Myocyte (in vitro differentiated cells): ENCODE results near the gene SMURF1. TPM values are rescaled to one million over a fixed set of nuclear protein-coding genes. Genes with fewer than 3 reads are reported as not detected.

Experiments used
- DNase-seq: peaks from one replicate; pipeline ENCODE4 v3.0.0-alpha.2; 2012; ENCODE audit warnings: low read depth
- total RNA-seq: library from RNA; depleted of rRNA; stranded (reverse); fragments of >200 nt; gene quantifications from 2 replicates; pipeline ENCODE4 v1.2.3, GENCODE V29; 2014

SMURF1 gene
- total RNA-seq, 1 donor from 2014 or later, result 13.6 TPM

DNA sequence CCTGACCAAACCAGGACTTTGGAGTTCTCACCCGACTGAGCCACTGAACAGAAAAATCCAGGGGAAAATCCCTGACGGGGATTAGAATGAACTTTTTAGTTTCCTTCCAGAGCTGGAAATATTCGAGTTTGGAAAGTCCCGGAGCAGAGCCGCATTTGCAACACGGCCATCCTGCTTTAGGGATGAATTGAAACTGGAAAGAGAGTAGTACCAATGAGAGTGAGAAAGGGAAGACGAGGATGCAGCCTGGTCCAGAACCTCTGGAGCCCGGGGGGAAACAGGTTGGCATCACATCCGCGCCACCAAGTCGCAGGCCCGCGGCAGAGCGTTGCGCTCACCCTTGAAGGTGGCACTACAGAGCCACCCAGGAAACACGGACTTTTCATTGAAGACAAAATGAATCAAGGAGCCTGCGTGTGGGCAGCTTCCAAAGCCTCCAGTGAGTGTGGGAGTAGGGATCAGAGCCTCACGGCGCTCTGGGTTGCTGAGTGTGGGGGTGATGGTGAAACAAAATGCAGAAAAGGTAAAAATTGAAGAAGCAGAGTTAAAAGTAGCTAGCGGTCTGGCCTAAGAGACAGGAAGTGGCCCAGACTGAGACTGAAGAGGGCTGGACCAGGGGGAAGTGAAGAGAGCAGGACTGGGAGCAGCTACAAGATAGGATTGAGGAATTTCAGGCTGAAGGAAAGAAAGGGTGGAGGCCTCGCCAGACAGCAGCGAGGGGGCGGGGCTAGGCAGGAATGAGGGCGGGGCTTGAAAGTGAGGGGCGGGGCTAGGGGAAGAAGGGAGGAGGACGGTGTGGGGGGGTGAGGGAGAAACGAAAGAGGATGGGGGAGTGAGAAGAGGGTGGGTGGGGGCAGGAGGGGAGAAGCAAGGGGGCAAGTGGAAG is 1.8 kb downstream of the SMURF1 start:
- DNase-seq, result peak; percentile 66

DNA sequence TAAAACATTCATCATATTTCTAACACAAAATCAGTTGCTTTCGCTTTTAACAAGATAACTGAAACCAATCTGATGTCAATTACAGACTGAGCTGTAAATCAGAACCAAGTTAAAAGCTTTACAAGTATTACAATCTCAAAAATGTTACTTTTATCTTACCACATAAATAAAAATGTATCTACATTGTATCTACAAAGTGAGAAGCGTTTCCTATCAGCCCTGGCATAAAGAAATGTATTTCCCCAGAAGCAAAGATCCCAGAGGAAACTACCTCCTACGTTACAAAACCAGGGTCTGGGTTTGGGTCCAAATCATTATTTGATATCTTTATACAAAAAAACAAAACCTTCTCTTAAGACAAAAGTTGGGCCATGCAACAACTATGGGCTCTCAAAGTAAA is 2.6 kb downstream of the SMURF1 start:
- DNase-seq, result no peak

DNA sequence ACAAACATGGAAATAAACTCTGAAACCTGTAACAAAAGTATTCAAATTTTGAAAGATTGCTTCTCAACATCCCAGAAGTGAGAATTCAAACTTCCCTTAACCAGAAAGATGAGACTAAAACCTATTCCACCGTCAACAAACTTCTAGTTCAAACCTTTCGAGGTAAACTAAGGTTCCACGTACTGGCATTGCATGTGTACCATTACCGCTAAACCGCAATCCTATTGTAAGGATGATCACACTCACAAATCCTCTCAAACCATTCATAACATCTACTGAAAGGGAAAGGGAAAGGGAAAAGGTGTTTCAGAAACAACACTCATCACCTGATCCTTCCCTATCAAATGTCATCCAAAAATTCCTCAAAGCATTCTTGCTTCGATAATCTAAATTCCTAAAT is 3.1 kb downstream of the SMURF1 start:
- DNase-seq, result no peak

DNA sequence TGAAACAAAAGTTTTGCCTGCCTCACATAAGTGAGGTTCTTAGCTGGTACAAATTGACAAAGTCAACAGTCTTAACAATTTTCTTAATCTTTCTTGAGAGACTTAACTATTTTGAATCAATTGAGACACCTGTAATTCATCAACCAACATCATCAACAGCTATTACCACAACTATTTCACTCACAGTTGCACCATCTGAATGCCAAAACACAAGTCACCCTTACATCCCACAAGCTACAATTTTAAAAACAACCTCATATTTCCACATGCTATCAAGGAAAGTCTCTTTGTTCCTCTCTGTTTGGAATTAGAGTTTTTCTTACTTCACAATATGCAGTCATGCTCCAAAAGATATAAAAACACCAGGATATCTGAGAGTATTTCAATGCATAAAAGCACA is 4.9 kb downstream of the SMURF1 start:
- DNase-seq, result no peak

DNA sequence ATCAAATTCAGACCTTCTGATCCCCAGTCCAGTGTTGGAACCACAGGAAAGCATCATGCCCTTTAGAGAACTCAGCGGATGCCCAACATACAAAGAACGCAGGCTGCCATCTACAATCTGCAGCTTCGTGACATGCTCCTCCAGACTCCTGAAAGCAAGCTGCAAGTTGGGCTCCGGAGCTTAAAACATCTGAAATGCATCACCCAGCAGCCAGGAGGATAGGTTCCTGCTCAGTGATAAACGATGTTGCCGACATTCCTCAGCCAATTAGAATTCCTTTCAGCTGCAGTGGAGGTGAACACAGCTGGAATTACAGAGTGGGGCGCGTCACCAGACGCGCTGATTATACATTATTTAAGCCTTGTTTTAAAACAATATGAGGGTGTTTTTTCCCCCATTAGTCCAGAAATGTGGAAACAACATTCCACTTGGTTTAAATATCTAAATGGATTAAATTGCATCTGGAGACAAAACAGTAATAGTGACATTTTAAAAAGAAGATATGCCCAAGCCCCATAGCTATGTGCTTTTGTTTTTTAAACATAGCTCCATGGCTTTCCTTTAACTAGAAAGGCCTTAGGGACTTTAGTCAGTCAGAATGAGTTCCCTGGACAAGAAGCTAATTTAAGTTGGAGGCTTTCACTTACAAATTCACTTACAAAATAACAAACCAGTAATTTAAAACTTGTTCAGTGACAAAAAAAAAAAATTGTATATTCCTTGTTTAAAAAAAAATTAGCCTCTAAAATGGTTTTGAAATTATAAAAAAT is 6.3 kb downstream of the SMURF1 start:
- DNase-seq, result no peak

DNA sequence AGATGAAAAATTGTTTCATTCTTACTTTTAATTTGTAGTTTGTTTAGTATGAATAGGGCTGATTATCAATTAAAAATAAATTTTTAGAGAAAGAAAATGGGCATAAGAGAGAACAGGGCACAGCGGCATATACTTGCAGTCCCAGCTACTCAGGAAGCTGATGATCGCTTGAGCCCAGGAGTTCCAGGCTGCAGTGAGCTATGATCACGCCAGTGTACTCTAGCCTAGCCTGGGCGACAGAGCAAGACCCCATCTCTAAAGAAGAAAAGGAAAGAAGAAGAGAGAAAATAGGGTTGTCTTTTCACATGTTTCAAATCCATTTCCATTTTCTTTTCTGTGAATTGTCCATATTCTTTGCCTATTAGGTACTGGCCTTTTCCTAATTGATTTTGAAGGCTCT is 8.0 kb downstream of the SMURF1 start:
- DNase-seq, result no peak

DNA sequence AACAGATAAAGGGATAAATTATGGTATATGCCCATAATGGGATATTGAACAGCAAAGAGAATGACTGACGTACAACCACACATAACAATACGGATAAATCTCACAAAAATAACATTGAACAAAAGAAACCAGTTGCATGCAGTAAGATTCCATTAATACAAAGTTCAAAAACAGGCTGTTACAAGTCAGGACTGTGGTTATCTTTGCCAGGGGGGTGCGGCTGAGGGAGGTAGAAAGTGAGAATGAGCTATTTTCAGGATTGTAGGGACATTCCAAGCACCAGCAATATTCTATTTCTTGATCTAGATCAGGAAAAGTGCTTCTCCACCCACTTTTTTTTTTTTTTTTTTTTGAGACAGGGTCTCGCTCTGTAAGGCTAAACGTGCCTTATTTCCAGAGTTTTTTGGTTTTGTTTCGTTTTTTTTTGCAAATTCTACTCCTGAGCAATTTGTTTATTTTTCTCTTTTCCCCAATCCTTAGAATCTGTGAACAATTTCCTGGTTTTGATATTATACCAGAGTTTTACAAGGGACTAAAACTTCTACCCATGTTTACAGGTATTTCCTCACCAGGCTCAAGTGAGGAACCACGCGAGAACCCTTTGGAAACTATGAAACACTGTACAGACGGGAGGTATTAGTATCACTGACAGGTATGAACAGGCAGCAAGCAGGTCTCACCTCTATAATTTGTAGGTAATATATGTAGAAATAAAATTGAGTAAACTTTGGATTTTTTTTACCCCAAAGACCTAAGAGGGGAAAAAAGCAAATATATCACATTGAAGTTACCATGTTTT is 9.9 kb downstream of the SMURF1 start:
- DNase-seq, result no peak

DNA sequence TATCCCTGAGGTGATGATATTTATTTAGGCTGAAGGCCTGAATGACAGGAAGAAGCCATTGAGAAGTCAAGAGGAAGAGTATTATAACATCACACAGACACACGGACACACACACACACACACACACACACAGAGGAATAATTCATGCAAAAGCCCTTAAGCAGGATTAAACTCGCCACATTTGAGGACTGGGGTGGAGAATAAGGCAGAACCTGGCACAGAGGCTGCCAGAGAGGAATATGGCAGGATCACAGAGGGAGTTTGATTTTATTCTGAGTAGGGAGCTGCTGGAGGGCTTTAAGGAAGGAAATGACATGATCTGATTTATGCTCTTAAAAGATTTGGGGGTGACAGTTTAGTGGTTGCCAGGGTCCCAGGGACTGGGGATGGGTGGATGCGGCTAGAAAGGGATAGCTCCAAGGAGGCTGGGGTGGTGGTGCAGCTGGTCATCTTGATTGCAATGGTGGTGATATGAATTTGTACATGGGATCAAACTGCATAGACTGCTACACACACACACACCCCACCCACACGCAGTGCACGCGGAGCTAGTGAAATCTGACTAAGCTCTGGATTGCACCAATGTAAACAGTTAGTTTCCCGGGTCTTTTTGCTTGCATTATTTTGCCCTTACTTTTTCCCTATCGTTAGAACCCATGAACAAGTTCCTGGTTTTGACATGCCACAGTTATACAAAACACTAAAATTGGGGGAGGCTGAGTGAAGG is 11.2 kb downstream of the SMURF1 start:
- no peak for DNase-seq

DNA sequence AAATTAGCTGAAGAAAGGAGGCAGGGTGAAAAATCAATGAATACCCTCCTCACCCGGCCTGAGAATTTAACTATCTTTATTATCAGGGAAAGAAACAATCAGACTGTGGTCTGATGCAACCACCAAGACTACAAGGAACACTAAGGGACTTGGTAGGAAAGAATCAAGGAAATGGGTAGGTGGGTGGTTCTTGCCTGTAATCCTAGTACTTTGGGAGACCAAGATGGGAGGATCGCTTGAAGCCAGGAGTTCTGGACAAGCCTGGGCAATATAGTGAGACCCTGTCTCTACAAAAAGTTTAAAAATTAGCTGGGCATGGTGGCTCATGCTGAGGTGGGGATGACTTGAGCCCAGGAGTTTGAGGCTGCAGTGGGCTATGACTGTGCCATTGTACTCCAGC is 12.6 kb downstream of the SMURF1 start:
- DNase-seq, result no peak

DNA sequence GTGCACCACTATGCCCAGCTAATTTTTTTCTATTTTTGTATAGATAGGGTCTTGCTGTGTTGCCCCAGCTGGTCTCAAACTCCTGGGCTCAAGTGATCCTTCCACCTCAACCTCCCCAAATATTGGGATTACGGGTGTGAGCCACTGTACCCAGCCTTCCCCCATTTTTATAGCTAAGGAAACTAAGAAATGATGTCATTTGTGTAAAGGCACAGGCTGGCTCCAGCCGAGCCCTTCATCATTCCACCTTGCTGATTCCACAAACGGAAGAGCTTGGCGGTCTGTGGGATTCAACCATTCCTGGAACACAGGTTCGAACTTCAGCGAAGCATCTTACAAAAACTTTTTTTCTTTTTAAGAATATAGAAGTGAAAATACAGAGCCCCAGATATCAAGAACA is 14.4 kb downstream of the SMURF1 start:
- DNase-seq, result no peak

DNA sequence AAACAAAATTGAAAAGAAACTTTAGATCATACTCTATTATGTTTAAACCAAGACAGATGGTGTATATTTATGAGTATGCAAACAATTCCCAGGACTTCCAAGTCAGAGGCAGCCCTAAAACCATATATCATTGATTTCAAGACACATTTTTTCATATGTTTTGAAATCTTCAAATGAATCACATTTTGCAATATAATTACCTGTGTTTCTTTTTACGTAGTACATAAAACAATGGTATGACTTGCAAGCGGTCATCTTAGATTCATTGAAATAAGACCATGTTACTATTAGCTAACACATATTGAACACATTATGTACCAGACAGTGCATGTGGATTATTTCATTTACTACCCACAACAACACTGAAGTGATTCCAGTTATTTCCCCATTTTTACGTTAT is 14.9 kb downstream of the SMURF1 start:
- no peak for DNase-seq

DNA sequence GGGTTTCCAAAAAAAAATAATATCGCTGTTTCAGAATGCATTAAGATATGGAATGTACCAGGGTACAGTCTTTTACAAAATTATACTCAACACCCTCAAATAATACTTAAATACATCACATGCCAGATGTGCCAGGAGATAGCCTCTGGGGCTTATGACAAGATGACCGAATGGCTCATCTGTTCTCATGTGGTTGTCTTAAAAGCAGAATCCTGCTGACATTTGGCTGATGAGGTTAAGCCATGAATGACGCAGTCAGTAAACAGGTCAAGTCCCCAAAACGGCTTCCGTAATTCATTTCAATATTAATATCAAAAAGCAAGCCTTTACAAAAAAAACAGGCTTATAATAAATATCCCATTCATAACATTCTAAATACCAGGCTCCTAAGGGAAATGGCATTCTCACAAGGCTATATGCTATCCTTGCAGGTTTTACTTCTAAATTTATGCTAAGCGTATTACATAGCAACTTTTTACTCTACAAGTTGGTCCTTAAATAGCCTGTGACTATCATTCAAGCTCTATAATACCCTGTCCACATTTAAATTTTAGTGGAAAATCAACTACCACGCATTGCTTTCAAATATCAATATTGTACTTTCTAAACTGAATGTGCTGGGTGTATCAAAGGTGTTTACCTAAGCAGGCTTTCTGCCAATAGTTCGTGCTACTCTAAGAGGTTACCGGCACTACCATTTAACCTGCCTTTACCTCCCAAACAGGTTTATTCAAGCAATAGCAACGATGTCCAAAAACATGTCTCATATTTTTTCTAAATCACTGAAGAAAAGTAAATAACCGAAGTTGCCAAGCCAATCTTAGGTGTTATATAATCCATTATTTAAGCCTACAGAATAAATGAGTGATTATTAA is 15.6 kb downstream of the SMURF1 start:
- no peak for DNase-seq

DNA sequence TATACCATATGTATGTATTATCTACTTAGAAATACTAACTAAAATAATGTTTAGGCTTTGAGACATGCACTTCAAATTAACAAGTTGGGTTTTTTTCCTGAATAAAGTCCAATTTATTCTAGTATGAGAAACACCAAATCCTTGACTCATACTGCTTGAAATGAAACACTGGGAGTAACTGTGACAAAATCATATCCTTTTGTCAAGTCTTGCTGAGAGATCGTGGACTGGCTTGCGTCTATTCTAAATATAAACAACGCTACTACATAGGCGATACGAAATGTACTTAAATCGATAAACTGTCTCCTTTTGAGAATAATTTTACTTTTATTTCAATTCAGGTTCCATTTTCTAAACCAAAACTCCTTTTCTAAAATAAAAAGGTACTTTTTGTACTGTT is 16.3 kb downstream of the SMURF1 start:
- DNase-seq, result no peak

DNA sequence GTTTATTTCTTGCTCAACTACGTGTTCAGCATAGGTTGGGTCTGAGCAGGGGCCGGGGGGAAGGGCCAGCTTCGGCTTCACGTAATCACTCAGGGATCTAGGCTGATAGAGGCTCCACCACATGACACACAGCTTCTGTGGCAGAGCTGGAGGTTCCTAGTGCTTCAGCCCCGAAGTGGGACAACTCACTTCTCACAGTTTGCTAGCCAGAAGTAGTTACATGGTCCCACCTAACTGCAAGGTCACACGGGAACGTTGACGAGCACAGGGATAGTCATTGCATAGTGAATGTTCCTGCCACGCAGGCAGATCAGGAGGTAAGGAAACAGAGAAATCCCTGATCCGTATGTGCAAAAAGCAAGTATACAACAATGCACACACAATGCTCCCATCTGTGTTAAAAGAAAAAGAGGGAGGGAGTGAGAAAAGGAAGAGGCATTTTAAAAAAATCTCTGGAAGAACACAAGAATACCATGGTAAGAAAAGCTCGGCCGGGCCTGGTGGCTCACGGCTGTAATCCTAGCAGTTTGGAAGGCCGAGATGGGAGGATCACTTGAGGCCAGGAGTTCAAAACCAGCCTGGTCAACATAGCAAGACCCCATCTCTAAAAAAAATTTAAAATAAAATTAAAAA is 16.9 kb downstream of the SMURF1 start:
- no peak for DNase-seq

DNA sequence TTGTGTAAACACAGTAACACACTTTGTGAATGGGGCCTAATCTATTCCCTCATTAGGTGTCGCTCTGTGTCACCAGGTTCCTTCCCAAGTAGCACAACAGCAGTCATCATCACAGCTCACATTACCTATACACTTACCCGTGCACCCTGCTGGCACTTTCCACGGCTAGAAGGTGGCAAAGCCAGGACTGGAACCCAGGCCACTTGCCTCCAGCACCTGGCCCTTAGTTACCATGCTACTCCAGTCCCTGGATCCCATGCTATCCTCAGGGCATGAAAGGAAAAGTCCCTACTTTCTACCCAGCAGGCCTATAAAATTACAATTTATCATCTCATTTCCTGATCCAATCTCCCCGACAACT is 18.4 kb downstream of the SMURF1 start:
- DNase-seq, result no peak

DNA sequence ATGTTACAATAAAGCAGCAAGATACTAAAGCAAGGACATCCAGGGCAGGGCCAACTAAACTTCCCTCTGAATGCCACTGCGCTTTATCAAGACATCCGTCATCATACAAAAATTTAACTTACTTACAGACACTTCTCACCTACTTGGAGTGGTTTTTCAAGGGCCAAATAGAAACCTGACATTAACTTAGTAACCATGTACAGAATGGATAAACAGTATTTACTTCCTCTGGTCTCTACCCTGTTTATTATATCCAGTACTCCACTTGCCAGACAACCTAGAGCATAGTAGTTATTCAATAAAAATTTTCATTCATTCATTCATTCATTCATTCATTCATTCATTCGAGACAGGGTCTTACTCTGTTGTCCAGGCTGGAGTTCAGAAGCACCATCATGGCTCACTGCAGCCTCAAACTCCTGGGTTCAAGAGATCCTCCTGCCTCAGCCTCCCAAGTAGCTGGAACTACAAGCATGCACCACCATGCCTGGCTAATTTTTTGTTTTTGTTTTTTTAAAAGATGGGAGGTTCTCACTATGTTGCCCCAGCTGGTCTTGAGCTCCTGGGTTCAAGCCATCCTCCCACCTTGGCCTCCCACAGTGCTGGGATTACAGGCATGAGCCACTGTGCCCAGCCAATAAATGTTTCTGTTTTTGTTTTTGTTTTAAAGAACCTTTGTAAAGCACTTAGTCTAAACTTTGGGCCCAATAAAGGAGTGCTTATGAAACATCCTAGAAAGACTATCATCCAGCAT is 19.0 kb downstream of the SMURF1 start:
- DNase-seq, result no peak

DNA sequence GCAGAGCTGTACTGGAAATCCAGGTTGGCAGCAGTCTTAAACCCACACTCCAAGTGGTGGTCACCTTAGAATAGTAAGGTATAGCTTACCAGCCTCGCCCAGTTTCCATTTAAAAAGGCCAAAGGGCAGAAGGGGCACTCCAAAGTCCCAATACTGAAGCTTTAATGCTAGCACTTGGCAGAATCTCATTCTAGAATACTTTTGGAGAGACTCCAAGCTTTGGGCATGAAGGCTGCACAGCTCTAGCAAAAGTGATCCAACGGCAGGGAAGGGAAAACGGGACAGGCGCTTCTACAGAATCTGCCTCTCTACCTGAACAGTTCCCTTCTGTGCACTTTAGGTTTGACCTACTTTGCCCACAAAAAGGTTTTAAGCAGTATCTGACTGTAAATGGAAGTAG is 19.7 kb downstream of the SMURF1 start:
- no peak for DNase-seq

DNA sequence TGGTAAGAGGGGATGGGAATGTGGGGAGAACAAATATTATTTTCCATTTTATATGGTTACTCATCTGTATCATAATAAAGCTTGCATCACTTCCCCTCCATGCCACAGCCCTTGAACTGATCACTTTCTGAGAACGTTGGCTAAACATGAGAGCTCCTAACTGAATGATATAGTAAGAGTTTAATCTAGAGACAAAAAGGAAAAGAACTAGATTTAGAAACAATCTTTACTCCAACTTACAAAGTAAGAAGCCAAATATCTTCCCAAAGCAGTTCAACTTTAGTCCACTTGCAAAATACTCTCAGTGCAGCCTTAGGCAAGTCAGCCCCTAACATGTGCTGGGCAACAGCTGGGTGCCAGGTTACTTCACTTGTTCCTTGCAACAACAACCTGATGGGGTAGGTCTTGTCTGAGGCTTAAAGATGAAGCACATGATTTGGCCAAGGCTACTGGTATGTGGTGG is 20.3 kb downstream of the SMURF1 start:
- no peak for DNase-seq

DNA sequence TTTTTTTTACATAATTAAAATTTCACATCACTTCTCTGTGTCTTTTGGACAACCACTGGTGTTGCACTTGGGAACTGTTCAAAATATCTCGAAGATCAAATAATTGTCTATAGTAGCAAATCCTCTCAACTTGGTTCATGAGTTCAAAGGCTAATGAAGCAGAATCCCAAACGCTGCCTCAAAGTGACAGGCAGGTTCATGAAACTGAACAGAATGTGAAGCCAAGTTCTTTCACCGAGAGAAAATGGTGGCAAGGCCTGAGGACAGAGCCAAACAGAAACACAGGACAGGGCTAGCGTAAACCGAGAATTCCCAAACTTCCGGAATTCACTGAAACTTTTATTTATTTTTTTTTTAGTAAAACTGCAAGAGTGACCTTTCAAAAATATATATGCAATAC is 21.1 kb downstream of the SMURF1 start:
- no peak for DNase-seq
